ENCODE data around the gene TRIO. TPM values are rescaled to one million over a fixed set of nuclear protein-coding genes. Genes with fewer than 3 reads are reported as not detected.

The TRIO gene
- total RNA-seq, 2 experiments from 2014 or later = 3.6 to 4.6 TPM

GRCh38 chr5:14226149-14226548, 83.0 kb downstream of the TRIO start:
- Mint-ChIP-seq H3K4me3 (no peak overlapping the region), H3K27me3 (ENCODE audit: low read depth) (peaks cover 18% of the 10 kb centered on the region), H3K9me3 (no peaks in the 10 kb centered on the region), H3K36me3 (ENCODE audit: low read depth) (no peaks in the 10 kb centered on the region), H3K4me1 (ENCODE audit: low read depth) (peaks cover 7% of the 10 kb centered on the region), H3K27ac (no peak overlapping the region)
- CTCF ChIA-PET = no interaction called here
- no peak for DNase-seq
- intact Hi-C loops (cut with micrococcal nuclease) = no loop called here

GRCh38 chr5:14226554-14226953, 83.4 kb downstream of the TRIO start:
- H3K9me3 Mint-ChIP-seq = no peaks in the 10 kb centered on the region
- peaks cover 13% of the 10 kb centered on the region for H3K27me3 Mint-ChIP-seq (ENCODE audit: low read depth)
- no peak for DNase-seq
- H3K27ac Mint-ChIP-seq = no peak overlapping the region
- CTCF ChIA-PET = no interaction called here
- intact Hi-C loops (cut with micrococcal nuclease) = no loop called here
- no peak overlapping the region for H3K4me3 Mint-ChIP-seq
- peaks cover 7% of the 10 kb centered on the region for H3K4me1 Mint-ChIP-seq (ENCODE audit: low read depth)
- H3K36me3 Mint-ChIP-seq (ENCODE audit: low read depth) = no peaks in the 10 kb centered on the region

- Mint-ChIP-seq H3K4me1 (ENCODE audit: low read depth) (peaks cover 5% of the 10 kb centered on the region), H3K27ac (no peak overlapping the region), H3K4me3 (no peak overlapping the region), H3K9me3 (no peaks in the 10 kb centered on the region), H3K36me3 (ENCODE audit: low read depth) (no peaks in the 10 kb centered on the region), H3K27me3 (ENCODE audit: low read depth) (peaks cover 11% of the 10 kb centered on the region)
- DNase-seq = no peak
- intact Hi-C loops (cut with micrococcal nuclease) = no loop called here
- CTCF ChIA-PET = no interaction called here
Measured at GRCh38 chr5:14226992-14227391, 83.8 kb downstream of the TRIO start.

- CTCF ChIA-PET = no interaction called here
- no peaks in the 10 kb centered on the region for H3K36me3 Mint-ChIP-seq (ENCODE audit: low read depth)
- DNase-seq = no peak
- H3K4me1 Mint-ChIP-seq (ENCODE audit: low read depth) = peaks cover 5% of the 10 kb centered on the region
- no peak overlapping the region for H3K4me3 Mint-ChIP-seq
- no peak overlapping the region for H3K27ac Mint-ChIP-seq
- H3K9me3 Mint-ChIP-seq = no peaks in the 10 kb centered on the region
- peaks cover 11% of the 10 kb centered on the region for H3K27me3 Mint-ChIP-seq (ENCODE audit: low read depth)
- intact Hi-C loops (cut with micrococcal nuclease) = no loop called here
Measured at GRCh38 chr5:14227513-14227912, 84.4 kb downstream of the TRIO start.

GRCh38 chr5:14228219-14228618, 85.1 kb downstream of the TRIO start:
- peaks cover 2% of the 10 kb centered on the region for H3K4me1 Mint-ChIP-seq (ENCODE audit: low read depth)
- no peak overlapping the region for H3K27ac Mint-ChIP-seq
- no peak for DNase-seq
- peaks cover 5% of the 10 kb centered on the region for H3K27me3 Mint-ChIP-seq (ENCODE audit: low read depth)
- CTCF ChIA-PET = no interaction called here
- H3K36me3 Mint-ChIP-seq (ENCODE audit: low read depth) = no peaks in the 10 kb centered on the region
- H3K4me3 Mint-ChIP-seq = no peak overlapping the region
- H3K9me3 Mint-ChIP-seq = no peaks in the 10 kb centered on the region
- intact Hi-C loops (cut with micrococcal nuclease) = no loop called here

- no peak overlapping the region for H3K27ac Mint-ChIP-seq
- CTCF ChIA-PET = no interaction called here
- H3K4me1 Mint-ChIP-seq (ENCODE audit: low read depth) = no peaks in the 10 kb centered on the region
Measured at GRCh38 chr5:14229181-14229580, 86.0 kb downstream of the TRIO start.

GRCh38 chr5:14229734-14230133, 86.6 kb downstream of the TRIO start:
- intact Hi-C loops (cut with micrococcal nuclease) = no loop called here
- CTCF ChIA-PET = no interaction called here
- H3K36me3 Mint-ChIP-seq (ENCODE audit: low read depth) = no peaks in the 10 kb centered on the region

More at GRCh38 chr5:14229181-14229580, 86.0 kb downstream of the TRIO start:
- Mint-ChIP-seq H3K9me3 (no peaks in the 10 kb centered on the region), H3K36me3 (ENCODE audit: low read depth) (no peaks in the 10 kb centered on the region), H3K4me3 (no peak overlapping the region), H3K27me3 (ENCODE audit: low read depth) (peaks cover 2% of the 10 kb centered on the region)
- no peak for DNase-seq
- intact Hi-C loops (cut with micrococcal nuclease) = no loop called here

GRCh38 chr5:14231156-14231555, 88.0 kb downstream of the TRIO start:
- peaks cover 3% of the 10 kb centered on the region for H3K27me3 Mint-ChIP-seq (ENCODE audit: low read depth)
- intact Hi-C loops (cut with micrococcal nuclease) = no loop called here
- no peak overlapping the region for H3K4me3 Mint-ChIP-seq
- no peaks in the 10 kb centered on the region for H3K4me1 Mint-ChIP-seq (ENCODE audit: low read depth)
- CTCF ChIA-PET = no interaction called here
- H3K27ac Mint-ChIP-seq = no peak overlapping the region
- DNase-seq = no peak
- H3K36me3 Mint-ChIP-seq (ENCODE audit: low read depth) = no peaks in the 10 kb centered on the region
- H3K9me3 Mint-ChIP-seq = no peaks in the 10 kb centered on the region

More at GRCh38 chr5:14229734-14230133, 86.6 kb downstream of the TRIO start:
- DNase-seq = no peak
- no peaks in the 10 kb centered on the region for H3K9me3 Mint-ChIP-seq
- no peaks in the 10 kb centered on the region for H3K4me1 Mint-ChIP-seq (ENCODE audit: low read depth)
- no peak overlapping the region for H3K4me3 Mint-ChIP-seq
- no peak overlapping the region for H3K27ac Mint-ChIP-seq
- peaks cover 2% of the 10 kb centered on the region for H3K27me3 Mint-ChIP-seq (ENCODE audit: low read depth)

- Mint-ChIP-seq H3K27ac (no peak overlapping the region), H3K9me3 (no peaks in the 10 kb centered on the region)
- CTCF ChIA-PET = no interaction called here
Measured at GRCh38 chr5:14231890-14232289, 88.7 kb downstream of the TRIO start.

GRCh38 chr5:14234204-14234603, 91.1 kb downstream of the TRIO start:
- no peaks in the 10 kb centered on the region for H3K9me3 Mint-ChIP-seq
- CTCF ChIA-PET = no interaction called here
- no peaks in the 10 kb centered on the region for H3K36me3 Mint-ChIP-seq (ENCODE audit: low read depth)
- no peak overlapping the region for H3K27ac Mint-ChIP-seq
- H3K4me3 Mint-ChIP-seq = no peak overlapping the region
- no peaks in the 10 kb centered on the region for H3K4me1 Mint-ChIP-seq (ENCODE audit: low read depth)
- H3K27me3 Mint-ChIP-seq (ENCODE audit: low read depth) = peaks cover 3% of the 10 kb centered on the region
- intact Hi-C loops (cut with micrococcal nuclease) = no loop called here
- DNase-seq = no peak

More at GRCh38 chr5:14231890-14232289, 88.7 kb downstream of the TRIO start:
- H3K4me1 Mint-ChIP-seq (ENCODE audit: low read depth) = no peaks in the 10 kb centered on the region
- peaks cover 3% of the 10 kb centered on the region for H3K27me3 Mint-ChIP-seq (ENCODE audit: low read depth)
- intact Hi-C loops (cut with micrococcal nuclease) = no loop called here
- H3K36me3 Mint-ChIP-seq (ENCODE audit: low read depth) = no peaks in the 10 kb centered on the region
- no peak overlapping the region for H3K4me3 Mint-ChIP-seq
- DNase-seq = no peak

GRCh38 chr5:14235872-14236271, 92.7 kb downstream of the TRIO start:
- Mint-ChIP-seq H3K36me3 (ENCODE audit: low read depth) (no peaks in the 10 kb centered on the region), H3K4me1 (ENCODE audit: low read depth) (no peaks in the 10 kb centered on the region), H3K9me3 (no peaks in the 10 kb centered on the region), H3K27me3 (ENCODE audit: low read depth) (peaks cover 3% of the 10 kb centered on the region), H3K27ac (no peak overlapping the region), H3K4me3 (no peak overlapping the region)
- intact Hi-C loops (cut with micrococcal nuclease) = no loop called here
- no peak for DNase-seq
- CTCF ChIA-PET = no interaction called here

- Mint-ChIP-seq H3K9me3 (no peaks in the 10 kb centered on the region), H3K4me1 (ENCODE audit: low read depth) (no peaks in the 10 kb centered on the region), H3K36me3 (ENCODE audit: low read depth) (no peaks in the 10 kb centered on the region), H3K27ac (no peak overlapping the region), H3K4me3 (no peak overlapping the region), H3K27me3 (ENCODE audit: low read depth) (peaks cover 3% of the 10 kb centered on the region)
- CTCF ChIA-PET = no interaction called here
- intact Hi-C loops (cut with micrococcal nuclease) = no loop called here
- DNase-seq = no peak
Measured at GRCh38 chr5:14236757-14237156, 93.6 kb downstream of the TRIO start.

GRCh38 chr5:14237317-14238086, 94.4 kb downstream of the TRIO start:
- Mint-ChIP-seq H3K4me1 (ENCODE audit: low read depth) (no peaks in the 10 kb centered on the region), H3K4me3 (no peak overlapping the region), H3K27me3 (ENCODE audit: low read depth) (peaks cover 3% of the 10 kb centered on the region), H3K9me3 (no peaks in the 10 kb centered on the region), H3K27ac (no peak overlapping the region), H3K36me3 (ENCODE audit: low read depth) (no peaks in the 10 kb centered on the region)
- CTCF ChIA-PET = no interaction called here
- intact Hi-C loops (cut with micrococcal nuclease) = no loop called here
- no peak for DNase-seq

Measured in activated naive CD4-positive, alpha-beta T cell treated with anti-CD3 and anti-CD28 coated beads for 36 hours (primary cell).